PC-9 (cell line): ENCODE results near the gene KANK2.

Experiments used
- EZH2 ChIP-seq: fragments of 200-600 bp; sonication (generic); IDR thresholded peaks from 2 replicates; pipeline ENCODE4 v1.8.0; 2017; ENCODE audit warnings: antibody characterized with exemption, low read depth
- TF ChIP-seq, protein P1 (sequence below): fragments of 200-600 bp; sonication (generic); conservative IDR thresholded peaks from 2 replicates; pipeline ENCODE4 v1.6.1; 2017; ENCODE audit warnings: mixed run types, antibody characterized with exemption, mild to moderate bottlenecking, moderate library complexity

DNA sequence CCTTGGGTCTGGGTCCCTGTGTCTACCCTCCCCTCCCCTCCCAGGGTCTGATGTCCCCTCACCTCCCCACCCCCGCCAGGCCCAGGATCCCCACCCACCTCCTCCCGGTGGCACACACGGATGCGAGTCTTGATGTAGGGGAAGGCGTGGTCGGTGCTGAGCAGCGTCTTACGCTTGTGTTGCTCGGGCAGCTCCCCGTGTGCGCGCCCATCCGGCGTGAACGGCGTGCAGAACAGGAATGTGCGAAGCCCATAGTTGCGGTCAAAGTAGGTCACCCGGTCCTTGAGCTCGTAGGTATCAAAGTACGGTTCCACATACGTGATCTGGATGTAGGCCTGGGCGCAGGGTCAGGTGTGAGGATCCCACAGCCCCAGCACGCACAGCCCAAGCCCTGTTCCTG lies 4.4 kb upstream of the KANK2 start:
- no peak for TF ChIP-seq EZH2
- TF ChIP-seq, protein P1, sequence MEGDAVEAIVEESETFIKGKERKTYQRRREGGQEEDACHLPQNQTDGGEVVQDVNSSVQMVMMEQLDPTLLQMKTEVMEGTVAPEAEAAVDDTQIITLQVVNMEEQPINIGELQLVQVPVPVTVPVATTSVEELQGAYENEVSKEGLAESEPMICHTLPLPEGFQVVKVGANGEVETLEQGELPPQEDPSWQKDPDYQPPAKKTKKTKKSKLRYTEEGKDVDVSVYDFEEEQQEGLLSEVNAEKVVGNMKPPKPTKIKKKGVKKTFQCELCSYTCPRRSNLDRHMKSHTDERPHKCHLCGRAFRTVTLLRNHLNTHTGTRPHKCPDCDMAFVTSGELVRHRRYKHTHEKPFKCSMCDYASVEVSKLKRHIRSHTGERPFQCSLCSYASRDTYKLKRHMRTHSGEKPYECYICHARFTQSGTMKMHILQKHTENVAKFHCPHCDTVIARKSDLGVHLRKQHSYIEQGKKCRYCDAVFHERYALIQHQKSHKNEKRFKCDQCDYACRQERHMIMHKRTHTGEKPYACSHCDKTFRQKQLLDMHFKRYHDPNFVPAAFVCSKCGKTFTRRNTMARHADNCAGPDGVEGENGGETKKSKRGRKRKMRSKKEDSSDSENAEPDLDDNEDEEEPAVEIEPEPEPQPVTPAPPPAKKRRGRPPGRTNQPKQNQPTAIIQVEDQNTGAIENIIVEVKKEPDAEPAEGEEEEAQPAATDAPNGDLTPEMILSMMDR: no peak
